WTC11 (cell line): ENCODE measurements around the gene SHROOM3. TPM values are rescaled to one million over a fixed set of nuclear protein-coding genes. Genes with fewer than 3 reads are reported as not detected.

Experiments
- ATAC-seq: fragments of 200-7000 bp; cut with Tn5 transposase; 2 replicates; pipeline ENCODE4 v1.10.0; 2021; ENCODE audit warnings: mild to moderate bottlenecking, moderate library complexity
- CTCF ChIA-PET: fragments of 300-600 bp; sonication (Branson Sonifier 250); formaldehyde crosslinking; loops from one replicate; lab custom pipeline; 2021; ENCODE audit warnings: antibody characterized with exemption; lab: Charles Lee
- POLR2A ChIA-PET: fragments of 350-600 bp; sonication (Branson Sonifier 250); formaldehyde crosslinking; loops from one replicate; lab custom pipeline; 2021; ENCODE audit warnings: antibody characterized with exemption; lab: Charles Lee
- DNase-seq: peaks from one replicate; pipeline ENCODE4 v3.0.0; 2021; ENCODE audit warnings: low spot score
- H3K27ac Mint-ChIP-seq: 2 replicates; pipeline ENCODE4 v1.8.0; 2021; ENCODE audit warnings: mixed read lengths
- H3K27me3 Mint-ChIP-seq: 2 replicates; pipeline ENCODE4 v1.8.0; 2021; ENCODE audit warnings: low read depth, mild to moderate bottlenecking, moderate library complexity, mixed read lengths
- H3K36me3 Mint-ChIP-seq: 2 replicates; pipeline ENCODE4 v1.8.0; 2021; ENCODE audit warnings: mixed read lengths
- H3K4me1 Mint-ChIP-seq: 2 replicates; pipeline ENCODE4 v1.8.0; 2022; ENCODE audit warnings: mixed read lengths
- H3K4me3 Mint-ChIP-seq: 2 replicates; pipeline ENCODE4 v1.8.0; 2021; ENCODE audit warnings: mild to moderate bottlenecking, moderate library complexity, mixed read lengths
- H3K9me3 Mint-ChIP-seq: 2 replicates; pipeline ENCODE4 v1.8.0; 2021; ENCODE audit warnings: mixed read lengths
- ARID4B ChIP-seq: sonication (generic); formaldehyde crosslinking; IDR thresholded peaks from 2 replicates; pipeline ENCODE4 v1.8.0; 2023; ENCODE audit warnings: missing genetic modification reagents, mild to moderate bottlenecking, borderline replicate concordance
- E2F5 ChIP-seq: sonication (generic); formaldehyde crosslinking; IDR thresholded peaks from 2 replicates; pipeline ENCODE4 v1.8.1; 2022; ENCODE audit warnings: mild to moderate bottlenecking, moderate library complexity, missing genetic modification reagents
- ELF4 ChIP-seq: sonication (generic); formaldehyde crosslinking; IDR thresholded peaks from 2 replicates; pipeline ENCODE4 v1.8.1; 2022; ENCODE audit warnings: low read depth, mild to moderate bottlenecking, moderate library complexity, missing genetic modification reagents
- FOXP1 ChIP-seq: sonication (generic); formaldehyde crosslinking; IDR thresholded peaks from 2 replicates; pipeline ENCODE4 v1.8.0; 2022; ENCODE audit warnings: missing genetic modification reagents, mild to moderate bottlenecking, moderate library complexity, borderline replicate concordance
- GRHL2 ChIP-seq: fragments of 250-450 bp; sonication (Bioruptor Pico); IDR thresholded peaks from 2 replicates; pipeline ENCODE4 v1.8.0; 2022; ENCODE audit warnings: mild to moderate bottlenecking, moderate library complexity; ENCODE audit not compliant: insufficient replicate concordance, severe bottlenecking
- PRDM15 ChIP-seq: sonication (generic); formaldehyde crosslinking; IDR thresholded peaks from 2 replicates; pipeline ENCODE4 v1.8.0; 2022; ENCODE audit warnings: missing genetic modification reagents
- PREB ChIP-seq: sonication (generic); formaldehyde crosslinking; IDR thresholded peaks from 2 replicates; pipeline ENCODE4 v1.8.1; 2022; ENCODE audit warnings: mild to moderate bottlenecking, missing genetic modification reagents, moderate library complexity, borderline replicate concordance
- PRRX2 ChIP-seq: fragments of 250-450 bp; sonication (Bioruptor Pico); IDR thresholded peaks from 2 replicates; pipeline ENCODE4 v1.8.0; 2021; ENCODE audit warnings: mild to moderate bottlenecking
- RORB ChIP-seq: fragments of 250-450 bp; sonication (Bioruptor Pico); IDR thresholded peaks from 2 replicates; pipeline ENCODE4 v1.9.0; 2021; ENCODE audit warnings: mild to moderate bottlenecking
- SMAD3 ChIP-seq: sonication (generic); formaldehyde crosslinking; IDR thresholded peaks from 2 replicates; pipeline ENCODE4 v1.8.0; 2022; ENCODE audit warnings: missing genetic modification reagents, mild to moderate bottlenecking, borderline replicate concordance
- SP1 ChIP-seq: sonication (generic); formaldehyde crosslinking; conservative IDR thresholded peaks from 2 replicates; pipeline ENCODE4 v1.8.1; 2022; ENCODE audit warnings: missing genetic modification reagents
- TCF7 ChIP-seq: sonication (generic); formaldehyde crosslinking; IDR thresholded peaks from 2 replicates; pipeline ENCODE4 v1.8.0; 2022; ENCODE audit warnings: mild to moderate bottlenecking, low read depth, missing genetic modification reagents, moderate library complexity
- USF2 ChIP-seq: sonication (generic); formaldehyde crosslinking; IDR thresholded peaks from 2 replicates; pipeline ENCODE4 v1.8.1; 2023; ENCODE audit warnings: mild to moderate bottlenecking, missing genetic modification reagents, moderate library complexity
- ZBTB43 ChIP-seq: sonication (generic); formaldehyde crosslinking; IDR thresholded peaks from 2 replicates; pipeline ENCODE4 v1.8.1; 2023; ENCODE audit warnings: mild to moderate bottlenecking, missing genetic modification reagents
- ZNF396 ChIP-seq: fragments of 250-450 bp; sonication (Bioruptor Pico); IDR thresholded peaks from 2 replicates; pipeline ENCODE4 v1.8.0; 2021; ENCODE audit warnings: mild to moderate bottlenecking, moderate library complexity, borderline replicate concordance
- ZNF512 ChIP-seq: sonication (generic); formaldehyde crosslinking; IDR thresholded peaks from 2 replicates; pipeline ENCODE4 v1.8.1; 2022; ENCODE audit warnings: missing genetic modification reagents, borderline replicate concordance
- ZSCAN18 ChIP-seq: fragments of 250-450 bp; sonication (Bioruptor Pico); IDR thresholded peaks from 2 replicates; pipeline ENCODE4 v2.1.2; 2022; ENCODE audit warnings: mild to moderate bottlenecking, moderate library complexity
- total RNA-seq: library from RNA; stranded (reverse); gene quantifications from 3 replicates; pipeline ENCODE4 v1.2.3, GENCODE V29; 2021

SHROOM3 gene
- total RNA-seq, 1 experiment from 2014 or later: 71.9 TPM

GRCh38 chr4:76806757-76807156 is 371.7 kb downstream of the SHROOM3 start:
- H3K4me3 Mint-ChIP-seq: no peak overlapping the region
- H3K4me1 Mint-ChIP-seq: peaks cover 34% of the 10 kb centered on the region
- CTCF ChIA-PET: interaction anchor here (0.7 kb wide), 1 partner anchor 90 kb away, joined by 3 read pairs; no protein-coding TSS in a partner anchor
- no peak for ATAC-seq
- no peak overlapping the region for H3K27ac Mint-ChIP-seq
- peaks cover 12% of the 10 kb centered on the region for H3K27me3 Mint-ChIP-seq
- TF ChIP-seq TCF7 (CRISPR knock-in tag): no peak
- no peak for TF ChIP-seq ZBTB43 (CRISPR knock-in tag)
- TF ChIP-seq PRDM15 (CRISPR knock-in tag): no peak
- no peak for TF ChIP-seq ZNF512 (CRISPR knock-in tag)
- no peak for TF ChIP-seq ELF4 (CRISPR knock-in tag)
- TF ChIP-seq ARID4B (CRISPR knock-in tag): no peak
- TF ChIP-seq PRRX2 (CRISPR knock-in tag): no peak
- DNase-seq: no peak
- peaks cover 33% of the 10 kb centered on the region for H3K9me3 Mint-ChIP-seq
- POLR2A ChIA-PET: no interaction called here
- H3K36me3 Mint-ChIP-seq: peaks cover 27% of the 10 kb centered on the region

GRCh38 chr4:76809594-76810305 is 374.7 kb downstream of the SHROOM3 start:
- H3K4me1 Mint-ChIP-seq: peaks cover 14% of the 10 kb centered on the region
- H3K4me3 Mint-ChIP-seq: no peak overlapping the region
- ChIA-PET CTCF (interaction anchor here (0.9 to 1.7 kb wide), 3 partner anchors 8 to 394 kb away, joined by 4 to 5 read pairs (median 5); no protein-coding TSS in a partner anchor), POLR2A (no interaction called here)
- H3K27ac Mint-ChIP-seq: no peak overlapping the region
- H3K27me3 Mint-ChIP-seq: no peaks in the 10 kb centered on the region; the same call in 1 of the 2 replicates
- DNase-seq (no peak), ATAC-seq (peak; percentile 44; the same call in 1 of the 2 replicates)
- peaks cover 33% of the 10 kb centered on the region for H3K9me3 Mint-ChIP-seq
- H3K36me3 Mint-ChIP-seq: peaks cover 27% of the 10 kb centered on the region
- TF ChIP-seq SMAD3 (CRISPR knock-in tag): no peak
- TF ChIP-seq PREB (CRISPR knock-in tag): no peak
- TF ChIP-seq GRHL2 (CRISPR knock-in tag): no peak
- TF ChIP-seq USF2: no peak
- no peak for TF ChIP-seq ZSCAN18 (CRISPR knock-in tag)
- no peak for TF ChIP-seq FOXP1 (CRISPR knock-in tag)
- no peak for TF ChIP-seq E2F5 (CRISPR knock-in tag)
- no peak for TF ChIP-seq ZNF396 (CRISPR knock-in tag)
- TF ChIP-seq RORB (CRISPR knock-in tag): no peak
- no peak for TF ChIP-seq SP1
